Muscle of leg (tissue), 11 donors: ENCODE results near the gene ABCA1. TPM values are rescaled to one million over a fixed set of nuclear protein-coding genes. Genes with fewer than 3 reads are reported as not detected.

Experiments used
- DNase-seq: peaks from one replicate; pipeline ENCODE4 v3.0.0; 2013
- H3K27ac ChIP-seq: one replicate; pipeline ENCODE4 v1.5.1; 2013; ENCODE audit warnings: mild to moderate bottlenecking, low read length, control low read depth
- H3K27me3 ChIP-seq: one replicate; pipeline ENCODE4 v1.6.1; 2013; ENCODE audit warnings: low read length; ENCODE audit not compliant: control insufficient read depth, insufficient read depth
- H3K36me3 ChIP-seq: one replicate; pipeline ENCODE4 v1.6.1; 2013; ENCODE audit warnings: low read length; ENCODE audit not compliant: control insufficient read depth, insufficient read depth
- H3K4me1 ChIP-seq: one replicate; pipeline ENCODE4 v1.6.1; 2013; ENCODE audit warnings: low read length; ENCODE audit not compliant: control insufficient read depth, insufficient read depth
- H3K4me3 ChIP-seq: one replicate; pipeline ENCODE4 v1.5.1; 2013; ENCODE audit warnings: low read length, control low read depth
- H3K9me3 ChIP-seq: replicated peaks from 2 replicates; pipeline ENCODE4 v1.6.1; 2013; ENCODE audit warnings: low read depth, low read length; ENCODE audit not compliant: control insufficient read depth
- WGBS: methylation state at CpG from one replicate; pipeline ENCODE4 v1.1.5; 2013; ENCODE audit warnings: missing lambda C conversion rate; ENCODE audit not compliant: insufficient coverage; 5-methylcytosine and 5-hydroxymethylcytosine counted together
- polyA plus RNA-seq, 8 donors: library from polyadenylated mRNA; unstranded; fragments of 120-200 nt; gene quantifications; one replicate each; pipeline versions ENCODE4 v1.2.1 to v1.2.3, GENCODE V29; 2013; ENCODE audit warnings: inconsistent platforms in 1 of 8, low replicate concordance in 1 of 8; ENCODE audit not compliant: insufficient read length in 8 of 8, insufficient read depth in 1 of 8
- total RNA-seq: library from RNA; stranded (reverse); fragments of 120-200 nt; gene quantifications from one replicate; pipeline ENCODE4 v1.2.4, GENCODE V29; 2013

Gene ABCA1
- total and polyA plus RNA-seq, 9 donors = 3.4 to 12.1 (median 5.2) TPM

DNA sequence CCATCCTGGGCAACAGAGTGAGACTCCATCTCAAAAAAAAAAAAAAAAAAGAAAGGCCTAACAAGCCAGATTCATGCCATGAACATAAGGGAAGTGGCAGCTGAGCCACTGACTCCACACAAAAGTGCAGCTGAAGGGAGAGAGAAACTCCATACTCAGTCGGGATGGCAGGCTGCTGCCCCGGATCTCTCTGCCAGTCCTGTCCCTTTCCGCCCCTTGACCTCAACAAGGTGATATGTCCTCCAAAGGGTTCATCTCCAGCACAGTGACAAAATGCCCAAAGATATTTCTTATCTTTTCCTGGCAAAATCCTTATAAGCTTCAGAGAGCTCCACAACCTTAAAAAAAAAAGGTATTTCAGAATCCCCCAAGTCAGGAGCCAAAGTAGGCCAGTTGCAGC is 52.6 kb downstream of the ABCA1 start:
- no peaks in the 10 kb centered on the region for H3K36me3 ChIP-seq
- H3K9me3 ChIP-seq = no peaks in the 10 kb centered on the region
- H3K27ac ChIP-seq = no peak overlapping the region

DNA sequence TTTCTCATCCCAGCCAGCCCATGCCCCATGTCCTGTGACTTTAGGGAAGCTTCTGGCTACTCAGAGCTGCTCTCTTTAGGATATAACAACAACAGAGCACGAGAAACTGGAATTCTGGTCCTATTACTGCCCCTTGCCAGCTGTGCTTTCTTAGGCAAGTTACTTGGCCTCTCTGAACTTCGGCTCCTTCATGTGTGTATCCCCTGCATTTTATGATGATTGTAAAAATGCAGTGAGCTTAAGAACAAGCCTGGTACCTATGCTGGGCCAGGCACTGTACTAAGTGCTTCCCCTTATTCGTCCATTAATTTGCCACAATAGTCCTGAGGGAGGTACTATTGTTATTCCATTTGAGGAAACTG is 54.5 kb downstream of the ABCA1 start:
- WGBS = 50% methylated on average over 2 of the region's 3 CpGs
- H3K9me3 ChIP-seq = no peaks in the 10 kb centered on the region
- H3K36me3 ChIP-seq = no peaks in the 10 kb centered on the region
- H3K27ac ChIP-seq = peak overlapping the region; percentile 21
- no peaks in the 10 kb centered on the region for H3K27me3 ChIP-seq
- peaks cover 19% of the 10 kb centered on the region for H3K4me1 ChIP-seq
- no peak overlapping the region for H3K4me3 ChIP-seq
- no peak for DNase-seq

More for the DNA sequence above, 52.6 kb downstream of the ABCA1 start:
- 83% methylated on average over 2 of the region's 3 CpGs for WGBS
- Histone ChIP-seq H3K4me3 (no peak overlapping the region), H3K4me1 (peaks cover 5% of the 10 kb centered on the region), H3K27me3 (no peaks in the 10 kb centered on the region)
- DNase-seq = no peak

DNA sequence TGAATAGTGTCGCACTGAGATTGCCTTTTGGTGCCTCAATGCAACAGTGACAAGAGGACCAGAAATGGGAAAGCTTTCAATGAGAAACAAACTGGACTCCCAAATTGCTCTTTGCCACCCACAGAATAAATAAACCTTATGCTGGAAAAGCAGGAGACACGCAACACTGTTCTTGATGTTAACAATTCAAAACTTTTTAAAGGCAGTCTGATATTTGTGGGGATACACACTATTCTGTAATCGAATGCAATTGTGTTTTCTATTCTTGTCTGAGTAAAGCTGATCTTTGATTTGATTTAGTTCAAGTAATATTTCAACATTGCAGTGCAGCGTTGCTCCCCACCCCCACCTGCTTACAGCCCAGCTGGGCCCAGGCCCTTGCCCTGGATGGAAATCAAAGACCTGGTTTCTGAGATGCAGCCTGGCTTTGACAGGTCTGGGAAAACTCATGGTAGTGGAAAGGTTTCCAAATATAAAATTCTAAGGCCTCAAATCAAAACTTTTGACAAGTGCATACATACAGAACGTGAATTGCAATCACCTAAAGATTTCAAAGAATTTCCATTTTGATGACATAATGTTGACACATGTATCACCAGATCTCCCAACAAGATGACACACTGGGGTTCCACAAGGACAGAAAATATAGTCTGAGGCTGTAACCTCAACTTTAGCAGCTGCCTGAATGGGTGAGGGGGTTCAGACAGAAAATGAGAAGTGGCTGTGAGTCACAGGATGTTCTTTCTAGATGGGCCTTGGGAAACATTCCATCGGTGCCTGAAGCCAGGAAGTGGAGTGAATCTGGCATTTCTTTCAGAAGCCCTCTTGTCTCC is 55.1 kb downstream of the ABCA1 start:
- Histone ChIP-seq H3K4me3 (no peak overlapping the region), H3K4me1 (peaks cover 22% of the 10 kb centered on the region)

DNA sequence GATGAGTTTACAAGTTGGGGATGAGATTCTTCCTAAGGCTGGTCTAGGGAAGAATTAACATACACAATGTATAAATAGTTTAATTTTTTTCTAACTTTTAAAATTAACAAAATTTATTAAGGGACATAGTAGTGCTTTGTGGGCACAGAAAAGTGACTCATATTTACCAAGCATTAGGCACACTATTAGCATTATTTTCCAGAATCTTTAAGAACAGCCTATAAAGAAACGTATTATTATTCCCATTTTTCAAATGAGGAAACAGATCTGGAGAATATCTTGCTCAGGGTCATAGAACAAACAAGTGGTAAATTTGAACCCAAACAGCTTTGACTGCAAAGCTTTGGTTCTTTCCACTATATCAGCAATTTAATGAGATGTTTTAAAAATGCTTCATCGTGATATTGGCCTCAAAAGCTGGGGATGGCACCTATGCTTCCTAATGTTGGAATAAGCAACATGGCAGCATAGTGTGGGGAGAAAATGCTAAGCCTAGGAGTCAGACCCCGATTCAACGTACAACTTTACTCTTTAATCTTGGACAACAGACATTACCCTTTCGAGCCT is 55.9 kb downstream of the ABCA1 start:
- WGBS = no CpG with 5 or more reads among the region's 5 CpGs

More for the DNA sequence above, 55.1 kb downstream of the ABCA1 start:
- WGBS = 17% methylated on average over 1 of the region's 6 CpGs
- DNase-seq = peak; percentile 72
- H3K27me3 ChIP-seq = no peaks in the 10 kb centered on the region
- no peaks in the 10 kb centered on the region for H3K9me3 ChIP-seq
- H3K27ac ChIP-seq = no peak overlapping the region
- H3K36me3 ChIP-seq = no peaks in the 10 kb centered on the region

DNA sequence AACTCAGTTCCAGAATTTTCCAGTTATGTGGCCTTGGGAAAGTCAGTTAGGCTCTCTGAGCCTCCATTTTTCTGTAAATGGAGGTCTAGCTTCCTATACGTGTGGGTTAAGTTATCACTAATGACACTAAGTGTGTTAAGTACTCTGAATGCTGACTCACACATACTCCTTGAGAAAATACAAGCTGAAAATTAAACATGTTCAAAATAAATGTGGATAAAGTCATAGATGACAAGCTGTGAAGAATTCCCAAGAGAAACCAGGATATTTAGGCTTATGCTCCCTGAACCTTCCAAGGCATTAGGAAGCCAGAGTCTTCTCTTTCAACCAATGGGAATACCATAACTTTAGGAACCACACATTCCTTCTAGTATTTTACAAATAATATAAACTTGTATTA is 58.1 kb downstream of the ABCA1 start:
- DNase-seq = no peak
- H3K4me3 ChIP-seq = no peak overlapping the region
- peak overlapping the region; percentile 71 for H3K27ac ChIP-seq
- H3K9me3 ChIP-seq = no peaks in the 10 kb centered on the region
- no CpG with 5 or more reads among the region's 1 CpG for WGBS
- no peaks in the 10 kb centered on the region for H3K36me3 ChIP-seq
- peaks cover 24% of the 10 kb centered on the region for H3K4me1 ChIP-seq
- H3K27me3 ChIP-seq = no peaks in the 10 kb centered on the region

More for the DNA sequence above, 55.9 kb downstream of the ABCA1 start:
- Histone ChIP-seq H3K9me3 (no peaks in the 10 kb centered on the region), H3K4me3 (no peak overlapping the region), H3K27me3 (no peaks in the 10 kb centered on the region), H3K4me1 (peaks cover 22% of the 10 kb centered on the region), H3K36me3 (no peaks in the 10 kb centered on the region), H3K27ac (no peak overlapping the region)
- DNase-seq = no peak

DNA sequence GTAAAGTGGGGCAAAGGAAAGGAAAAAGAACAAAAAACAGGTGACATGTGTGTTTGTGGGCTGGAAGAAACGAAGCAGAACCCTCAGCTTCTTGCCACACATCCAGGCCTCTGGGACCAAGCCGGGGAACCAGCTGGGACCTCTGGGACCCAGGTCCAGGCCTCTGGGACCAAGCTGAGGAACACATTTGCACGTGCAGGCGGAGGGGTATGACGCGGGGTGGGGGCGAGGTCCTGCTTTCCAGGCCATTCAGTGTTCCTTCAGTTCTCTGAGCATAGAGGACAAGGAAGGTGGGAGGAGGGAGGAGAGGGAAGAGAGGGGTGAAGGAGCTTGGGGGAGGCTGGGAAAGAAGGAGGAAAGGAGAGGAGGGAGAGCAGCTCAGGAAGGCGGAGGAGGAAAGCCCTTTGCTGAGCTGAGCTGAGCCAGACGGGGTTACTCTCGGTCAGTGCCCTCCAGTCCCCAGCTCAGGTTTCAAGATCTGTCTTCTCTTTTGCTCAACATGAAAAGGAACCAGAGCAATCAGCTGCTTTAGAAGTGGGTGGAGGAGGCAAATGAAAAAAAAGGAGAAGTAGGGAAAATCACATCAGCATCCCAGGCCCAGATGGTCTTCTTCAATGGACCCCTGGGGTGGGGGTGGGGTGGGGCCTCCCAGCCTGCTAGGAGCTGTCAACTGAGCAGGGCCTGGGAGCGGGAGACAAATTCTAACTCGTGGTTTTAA is 59.1 kb downstream of the ABCA1 start:
- Histone ChIP-seq H3K36me3 (no peaks in the 10 kb centered on the region), H3K27ac (peak overlapping the region; percentile 71), H3K27me3 (no peaks in the 10 kb centered on the region), H3K4me3 (no peak overlapping the region), H3K9me3 (no peaks in the 10 kb centered on the region), H3K4me1 (peaks cover 27% of the 10 kb centered on the region)
- DNase-seq = peak; percentile 93
- WGBS = 16% methylated on average over 8 of the region's 12 CpGs

DNA sequence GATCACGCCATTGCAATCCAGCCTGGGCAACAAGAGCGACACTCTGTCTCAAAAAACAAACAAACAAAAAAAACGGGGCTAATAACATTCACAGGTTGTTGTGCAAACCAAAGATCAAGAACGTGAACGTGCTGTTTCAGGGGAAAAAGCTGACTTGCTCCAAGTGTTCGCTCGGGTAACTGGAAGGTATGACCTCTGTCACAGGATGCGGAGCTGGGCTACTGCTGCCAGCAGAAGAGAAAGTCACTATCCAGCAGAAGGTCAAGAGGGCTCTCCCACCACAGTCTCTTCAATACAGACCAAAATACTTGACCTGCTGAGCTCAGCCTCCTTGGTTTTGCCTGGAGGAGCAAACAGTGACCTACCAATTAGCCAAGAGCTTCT is 59.7 kb downstream of the ABCA1 start:
- H3K27me3 ChIP-seq = no peaks in the 10 kb centered on the region
- no peaks in the 10 kb centered on the region for H3K9me3 ChIP-seq
- peaks cover 24% of the 10 kb centered on the region for H3K4me1 ChIP-seq
- 100% methylated on average over 1 of the region's 8 CpGs for WGBS
- H3K36me3 ChIP-seq = no peaks in the 10 kb centered on the region
- no peak overlapping the region for H3K4me3 ChIP-seq
- H3K27ac ChIP-seq = no peak overlapping the region
- DNase-seq = no peak

DNA sequence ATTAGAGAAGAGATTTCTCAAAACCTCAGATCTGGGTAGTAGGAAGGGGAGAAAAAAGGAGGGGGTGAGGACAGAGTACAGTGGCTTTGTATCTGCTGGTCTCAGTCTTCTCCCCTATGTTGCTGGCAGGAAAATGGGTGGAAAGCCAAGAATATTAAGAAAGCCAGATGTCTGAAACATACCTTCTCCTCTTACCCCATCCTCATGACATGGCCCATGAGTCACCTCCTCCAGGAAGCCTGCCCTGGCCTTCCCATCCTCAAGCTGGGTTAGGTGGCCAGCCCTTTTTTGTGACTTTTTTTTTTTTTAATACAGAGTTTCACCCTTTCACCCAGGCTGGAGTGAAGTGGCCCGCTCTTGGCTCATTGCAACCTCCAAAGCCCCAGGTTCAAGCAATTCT is 61.8 kb downstream of the ABCA1 start:
- Histone ChIP-seq H3K27me3 (no peaks in the 10 kb centered on the region), H3K9me3 (no peaks in the 10 kb centered on the region), H3K4me3 (no peak overlapping the region), H3K4me1 (peaks cover 22% of the 10 kb centered on the region), H3K36me3 (no peaks in the 10 kb centered on the region), H3K27ac (no peak overlapping the region)
- no peak for DNase-seq
- no CpG with 5 or more reads among the region's 1 CpG for WGBS

DNA sequence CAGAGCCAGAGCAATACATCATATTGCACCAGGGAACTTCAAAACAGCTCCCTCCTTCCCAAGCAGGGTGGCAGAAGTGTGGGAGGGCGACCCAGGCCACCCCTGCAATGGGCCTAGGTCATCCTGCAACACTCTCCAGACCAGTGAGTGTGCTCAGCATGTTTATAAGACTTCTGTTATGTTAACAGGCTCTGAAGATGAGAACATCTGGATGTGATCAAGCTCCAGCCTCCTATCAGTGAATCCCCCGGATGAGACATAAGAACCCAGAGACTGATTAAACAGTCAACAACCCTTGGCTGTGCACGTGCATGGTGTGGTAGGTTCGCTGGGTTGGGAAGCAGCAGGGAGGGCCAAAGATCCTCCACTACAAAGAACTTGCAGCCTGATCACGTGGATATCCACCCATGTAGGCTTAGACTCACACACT is 63.3 kb downstream of the ABCA1 start:
- Histone ChIP-seq H3K27ac (no peak overlapping the region), H3K36me3 (no peaks in the 10 kb centered on the region), H3K4me1 (peaks cover 20% of the 10 kb centered on the region), H3K9me3 (no peaks in the 10 kb centered on the region), H3K4me3 (no peak overlapping the region), H3K27me3 (no peaks in the 10 kb centered on the region)
- peak; percentile 62 for DNase-seq
- no CpG with 5 or more reads among the region's 5 CpGs for WGBS

DNA sequence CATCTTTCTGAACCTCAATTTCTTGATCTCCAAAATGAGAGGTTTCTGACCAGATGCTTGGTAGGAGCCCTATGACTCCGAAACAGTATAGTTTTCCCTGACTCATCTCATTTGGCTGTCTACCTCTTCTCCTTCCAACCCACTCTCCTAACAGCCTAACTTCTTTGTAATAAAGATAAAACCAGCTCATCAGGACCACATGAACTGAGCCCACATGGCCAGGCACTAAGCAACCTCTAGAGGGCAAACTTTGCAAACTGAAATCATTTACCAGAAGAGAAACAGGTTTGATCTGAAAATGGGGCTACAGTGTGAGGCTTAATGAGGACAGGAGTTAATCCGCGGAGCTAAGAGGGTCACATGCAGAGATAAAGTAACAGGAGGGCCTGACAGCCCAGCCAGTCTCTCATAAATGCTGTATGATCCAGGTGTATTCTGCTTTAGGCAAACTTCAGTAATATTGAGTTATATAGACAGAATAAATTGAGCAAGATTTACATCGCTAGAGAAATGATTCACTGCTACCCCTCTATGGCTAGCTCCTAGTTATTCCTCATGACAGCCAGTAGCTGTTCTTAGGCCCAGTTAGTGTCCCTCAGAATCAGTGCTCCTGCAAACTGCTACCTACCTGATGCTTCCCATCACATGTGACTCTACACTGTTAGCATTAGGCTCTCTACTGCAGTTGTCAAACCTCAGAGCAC is 64.6 kb downstream of the ABCA1 start:
- WGBS = 60% methylated on average over 1 of the region's 4 CpGs
- H3K27ac ChIP-seq = no peak overlapping the region

More for the DNA sequence above, 64.6 kb downstream of the ABCA1 start:
- peak; percentile 84 for DNase-seq
- Histone ChIP-seq H3K36me3 (no peaks in the 10 kb centered on the region), H3K4me3 (no peak overlapping the region), H3K27me3 (no peaks in the 10 kb centered on the region), H3K9me3 (no peaks in the 10 kb centered on the region), H3K4me1 (peaks cover 6% of the 10 kb centered on the region)
